GM21619 (cell line): ENCODE data around the gene ZDHHC23.

Experiments used
- ATAC-seq: cut with Tn5 transposase; IDR thresholded peaks from one replicate; pipeline ENCODE4 v1.9.1; 2021; ENCODE audit not compliant: unreplicated experiment

The ZDHHC23 gene

GRCh38 chr3:113947372-113948014 lies at the start of gene ZDHHC23:
ZDHHC23 (plus strand) TSS chr3:113948013; CDS start chr3:113948803, 790 bp downstream.
- ATAC-seq: peak; percentile 67

- no peak for ATAC-seq
Observed at GRCh38 chr3:113898892-113899291, 48.9 kb upstream of the ZDHHC23 start.

- no peak for ATAC-seq
Observed at GRCh38 chr3:113906568-113907140, 41.2 kb upstream of the ZDHHC23 start.

- ATAC-seq: no peak
Observed at GRCh38 chr3:113908133-113908532, 39.7 kb upstream of the ZDHHC23 start.

- ATAC-seq: no peak
Observed at GRCh38 chr3:113910966-113911365, 36.8 kb upstream of the ZDHHC23 start.

GRCh38 chr3:113912552-113913236 lies 35.1 kb upstream of the ZDHHC23 start:
- peak; percentile 94 for ATAC-seq

GRCh38 chr3:113914646-113915045 lies 33.2 kb upstream of the ZDHHC23 start:
- no peak for ATAC-seq

- ATAC-seq: no peak
Observed at GRCh38 chr3:113927556-113927955, 20.3 kb upstream of the ZDHHC23 start.

- ATAC-seq: no peak
Observed at GRCh38 chr3:113946831-113947230, 982 bp upstream of the ZDHHC23 start.

- ATAC-seq: peak; percentile 45
Observed at GRCh38 chr3:113948015-113948917, 453 bp downstream of the ZDHHC23 start.

- ATAC-seq: no peak
Observed at GRCh38 chr3:113952921-113953320, 5.1 kb downstream of the ZDHHC23 start.

- no peak for ATAC-seq
Observed at GRCh38 chr3:113953677-113954076, 5.9 kb downstream of the ZDHHC23 start.

- ATAC-seq: no peak
Observed at GRCh38 chr3:113954091-113954685, 6.4 kb downstream of the ZDHHC23 start.

- ATAC-seq: no peak
Observed at GRCh38 chr3:113963879-113964278, 16.1 kb downstream of the ZDHHC23 start.

GRCh38 chr3:113966172-113966571 lies 18.4 kb downstream of the ZDHHC23 start:
- ATAC-seq: no peak

- no peak for ATAC-seq
Observed at GRCh38 chr3:113968986-113969385, 21.2 kb downstream of the ZDHHC23 start.

- no peak for ATAC-seq
Observed at GRCh38 chr3:113977822-113978221, 30.0 kb downstream of the ZDHHC23 start.

- ATAC-seq: no peak
Observed at GRCh38 chr3:113979916-113980315, 32.1 kb downstream of the ZDHHC23 start.

GRCh38 chr3:113981803-113982202 lies 34.0 kb downstream of the ZDHHC23 start:
- no peak for ATAC-seq

GRCh38 chr3:113983544-113983943 lies 35.7 kb downstream of the ZDHHC23 start:
- ATAC-seq: no peak

GRCh38 chr3:113985541-113985940 lies 37.7 kb downstream of the ZDHHC23 start:
- ATAC-seq: peak; percentile 62
